Myometrial cell (primary cell): ENCODE data around the gene OR2M5. TPM values are rescaled to one million over a fixed set of nuclear protein-coding genes. Genes with fewer than 3 reads are reported as not detected.

Experiments used
- total RNA-seq: library from RNA; depleted of rRNA; stranded (reverse); fragments of >200 nt; gene quantifications from 2 replicates; pipeline ENCODE4 v1.2.3, GENCODE V29; 2015

OR2M5 gene
- not detected in 2 replicates for total RNA-seq

GRCh38 chr1:248144513-248145198 is at the start of gene OR2M5:
Gene OR2M5, plus strand, starts transcription at chr1:248145148. Its CDS starts 0 bp downstream, at chr1:248145148.

GRCh38 chr1:248174521-248174920 is 29.6 kb downstream of the OR2M5 start, which contains the start of gene OR2M2:
Gene OR2M2, plus strand, starts transcription at chr1:248174821. Its CDS starts 5,165 bp downstream, at chr1:248179986.

Other genes starting within 250 kb of the OR2M5 start
- not detected in 2 replicates for gene OR2W3, start 249.6 kb upstream of the OR2M5 start, total RNA-seq
- not detected in 2 replicates for gene OR2T8, start 224.9 kb upstream of the OR2M5 start, total RNA-seq
- gene OR2AJ1, start 220.3 kb upstream of the OR2M5 start, total RNA-seq, result not detected in 2 replicates
- not detected in 2 replicates for gene OR2L8, start 196.3 kb upstream of the OR2M5 start, total RNA-seq
- gene OR2AK2, start 179.9 kb upstream of the OR2M5 start, total RNA-seq, result not detected in 2 replicates
- gene OR2L5, start 131.5 kb upstream of the OR2M5 start, total RNA-seq, result not detected in 2 replicates
- not detected in 2 replicates for gene OR2L2, start 115.1 kb upstream of the OR2M5 start, total RNA-seq
- not detected in 2 replicates for gene OR2L3, start 98.3 kb upstream of the OR2M5 start, total RNA-seq
- gene OR2L13, start 50.0 kb upstream of the OR2M5 start, total RNA-seq, result not detected in 2 replicates
- gene OR2M2, start 29.7 kb downstream of the OR2M5 start, total RNA-seq, result not detected in 2 replicates
- gene OR2M3, start 52.1 kb downstream of the OR2M5 start, total RNA-seq, result not detected in 2 replicates
- gene OR2M4, start 86.3 kb downstream of the OR2M5 start, total RNA-seq, result not detected in 2 replicates
- gene OR2T33, start 132.8 kb downstream of the OR2M5 start, total RNA-seq, result not detected in 2 replicates
- gene OR2T12, start 158.3 kb downstream of the OR2M5 start, total RNA-seq, result not detected in 2 replicates
- not detected in 2 replicates for gene OR2M7, start 179.4 kb downstream of the OR2M5 start, total RNA-seq
- not detected in 2 replicates for gene OR14C36, start 203.6 kb downstream of the OR2M5 start, total RNA-seq
- gene OR2T4, start 216.5 kb downstream of the OR2M5 start, total RNA-seq, result not detected in 2 replicates
- gene OR2T6, start 230.6 kb downstream of the OR2M5 start, total RNA-seq, result not detected in 2 replicates